Measurements from ENCODE around the gene FAM162A.

DNA sequence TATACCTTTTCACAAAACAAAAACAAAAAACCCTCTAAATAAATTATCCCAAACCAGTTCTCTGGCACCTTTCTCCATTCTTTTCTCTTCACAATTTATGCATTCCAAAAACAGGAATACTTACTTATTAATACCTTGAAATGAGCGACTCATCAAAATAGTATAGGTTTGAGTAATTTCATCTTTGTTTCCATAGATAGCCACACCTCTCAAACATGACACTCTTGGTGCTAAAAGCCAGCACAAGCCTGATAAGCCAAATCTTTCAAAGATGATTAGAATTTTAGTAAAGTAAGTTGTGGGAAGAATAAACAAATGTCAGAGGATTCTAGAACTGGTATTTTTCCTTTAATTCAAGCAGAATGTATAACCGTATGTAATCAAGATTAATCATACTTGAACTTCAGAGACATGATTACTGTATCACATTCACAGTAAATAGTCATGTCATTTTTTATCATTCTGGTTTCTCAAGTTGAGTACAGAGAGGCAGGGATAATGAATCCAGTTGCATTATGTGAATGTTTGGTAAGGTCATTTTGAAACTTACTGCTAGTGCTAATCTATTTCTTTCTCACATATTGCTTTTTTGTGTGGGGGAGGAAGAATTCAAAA lies 44.0 kb downstream of the FAM162A start:
- TF ChIP-seq, protein P1, sequence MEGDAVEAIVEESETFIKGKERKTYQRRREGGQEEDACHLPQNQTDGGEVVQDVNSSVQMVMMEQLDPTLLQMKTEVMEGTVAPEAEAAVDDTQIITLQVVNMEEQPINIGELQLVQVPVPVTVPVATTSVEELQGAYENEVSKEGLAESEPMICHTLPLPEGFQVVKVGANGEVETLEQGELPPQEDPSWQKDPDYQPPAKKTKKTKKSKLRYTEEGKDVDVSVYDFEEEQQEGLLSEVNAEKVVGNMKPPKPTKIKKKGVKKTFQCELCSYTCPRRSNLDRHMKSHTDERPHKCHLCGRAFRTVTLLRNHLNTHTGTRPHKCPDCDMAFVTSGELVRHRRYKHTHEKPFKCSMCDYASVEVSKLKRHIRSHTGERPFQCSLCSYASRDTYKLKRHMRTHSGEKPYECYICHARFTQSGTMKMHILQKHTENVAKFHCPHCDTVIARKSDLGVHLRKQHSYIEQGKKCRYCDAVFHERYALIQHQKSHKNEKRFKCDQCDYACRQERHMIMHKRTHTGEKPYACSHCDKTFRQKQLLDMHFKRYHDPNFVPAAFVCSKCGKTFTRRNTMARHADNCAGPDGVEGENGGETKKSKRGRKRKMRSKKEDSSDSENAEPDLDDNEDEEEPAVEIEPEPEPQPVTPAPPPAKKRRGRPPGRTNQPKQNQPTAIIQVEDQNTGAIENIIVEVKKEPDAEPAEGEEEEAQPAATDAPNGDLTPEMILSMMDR (IDR thresholded peaks at IDR 0.05; ENCODE audit: low read depth, low read length, poor library complexity, severe bottlenecking), result no peak
- TF ChIP-seq EZH2phosphoT487 (IDR thresholded peaks at IDR 0.05; ENCODE audit: borderline replicate concordance, low read length), result no peak

All from DOHH2 (cell line).